NCI-H2029 (cell line): ENCODE data around the gene SLC8A1.

Source experiments
- DNase-seq: peaks from one replicate; lab custom pipeline; 2025; lab: John Stamatoyannopoulos, UW

Gene SLC8A1

DNA sequence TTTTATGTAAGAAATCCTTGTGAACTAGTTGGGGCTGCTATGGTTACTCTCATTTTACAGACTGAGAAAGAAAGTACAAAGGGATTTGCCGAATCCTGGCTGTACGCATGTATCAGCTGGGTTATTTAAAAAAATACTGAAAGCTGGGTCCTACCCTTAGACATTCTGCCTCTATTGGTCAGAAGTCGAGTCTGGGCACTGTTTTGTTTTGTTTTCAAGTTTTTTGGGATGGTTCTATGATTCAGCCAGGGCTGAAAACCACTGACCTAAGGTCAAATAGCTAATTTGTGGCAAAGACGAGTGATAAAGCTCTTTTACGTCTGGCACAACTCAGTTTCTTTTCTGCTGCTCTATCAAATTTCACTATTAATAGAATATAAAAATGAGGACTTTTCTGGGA lies 5.9 kb upstream of the SLC8A1 start:
- DNase-seq, result no peak

- no peak for DNase-seq
Measured at GRCh38 chr2:40457366-40457765, 5.5 kb upstream of the SLC8A1 start.

GRCh38 chr2:40456926-40457325 lies 5.0 kb upstream of the SLC8A1 start:
- DNase-seq, result no peak

- no peak for DNase-seq
Measured at GRCh38 chr2:40455661-40456060, 3.8 kb upstream of the SLC8A1 start.

DNA sequence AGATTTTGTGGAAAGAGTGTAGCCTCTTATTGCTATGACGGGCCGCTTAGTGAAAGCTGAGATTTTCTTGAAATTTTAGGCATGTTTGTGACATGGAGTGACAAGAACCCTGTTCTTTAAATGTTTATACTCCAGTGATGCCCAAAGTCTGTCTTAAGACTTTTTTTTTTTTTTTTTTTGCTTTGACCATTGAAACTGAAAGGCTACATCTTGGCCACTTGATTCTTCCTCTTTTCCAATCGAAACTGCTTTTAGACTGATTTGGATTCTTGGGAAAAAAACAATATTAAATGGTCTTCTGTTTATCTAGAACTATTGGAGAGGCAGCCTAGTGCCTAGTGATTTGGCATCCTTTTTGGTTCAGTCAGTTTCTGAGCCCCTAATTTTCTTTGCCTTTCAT lies 2.4 kb upstream of the SLC8A1 start:
- DNase-seq, result no peak

DNA sequence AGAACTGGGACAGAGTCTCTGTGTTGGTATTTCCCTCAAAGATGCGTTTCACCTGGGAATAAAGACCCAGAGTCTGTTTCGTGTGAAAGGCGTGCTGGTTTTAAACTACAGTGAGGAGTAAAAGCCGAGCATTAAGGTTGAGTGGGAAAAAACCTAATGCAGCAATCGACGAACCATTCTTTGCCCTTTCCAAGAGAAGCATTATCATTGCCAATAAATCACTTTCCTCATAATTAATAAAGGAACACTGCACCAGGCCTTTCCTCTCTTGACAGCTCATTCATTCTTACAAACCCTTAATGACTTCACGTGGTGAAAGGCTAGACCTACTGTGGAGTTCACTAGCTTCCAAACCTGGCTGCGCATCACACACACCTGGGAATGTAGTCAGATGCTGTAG lies 896 bp upstream of the SLC8A1 start:
- no peak for DNase-seq

- no peak for DNase-seq
Measured at GRCh38 chr2:40450796-40451430, 977 bp downstream of the SLC8A1 start.

GRCh38 chr2:40450066-40450795 lies 1.7 kb downstream of the SLC8A1 start:
- no peak for DNase-seq

- DNase-seq, result no peak
Measured at GRCh38 chr2:40448476-40449079, 3.3 kb downstream of the SLC8A1 start.

DNA sequence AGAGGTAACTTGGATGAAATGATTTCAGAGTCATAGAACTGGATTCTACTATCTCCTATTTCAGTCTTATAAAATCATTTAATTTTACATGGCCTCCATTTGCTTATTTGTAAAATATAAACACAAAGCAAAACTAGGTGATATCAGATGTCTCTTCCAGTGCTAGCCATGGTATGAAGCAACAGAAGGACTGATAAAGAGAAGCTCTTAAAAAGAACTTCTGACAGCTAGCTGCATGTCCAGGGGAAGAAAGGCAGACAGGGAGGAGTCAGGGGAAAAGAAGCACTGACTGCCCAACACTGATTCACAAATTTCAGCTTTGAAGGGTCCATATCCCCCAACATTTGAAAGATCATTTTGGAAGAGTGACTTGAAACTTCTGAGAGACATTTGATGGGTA lies 6.4 kb downstream of the SLC8A1 start:
- DNase-seq, result no peak

GRCh38 chr2:40440835-40441234 lies 11.1 kb downstream of the SLC8A1 start:
- DNase-seq, result no peak

DNA sequence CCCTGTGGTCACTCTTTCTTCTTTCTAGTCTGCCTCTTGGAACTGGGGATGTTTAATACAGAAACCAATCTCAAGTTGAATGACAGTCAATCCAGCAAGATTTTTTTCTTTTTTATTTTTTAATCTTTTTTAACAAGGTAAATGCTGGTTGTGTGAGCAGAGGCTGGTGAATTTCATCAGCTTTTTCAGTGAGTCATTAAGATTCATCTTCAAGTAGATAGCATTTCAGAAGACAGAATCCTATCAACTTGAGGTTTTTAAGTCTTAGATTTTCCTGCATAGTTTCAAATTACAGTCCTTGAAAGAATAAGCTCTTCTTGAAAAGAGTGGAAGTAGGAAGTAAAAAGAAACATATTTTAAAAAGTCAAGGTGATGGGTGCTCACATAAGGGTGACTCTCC lies 12.4 kb downstream of the SLC8A1 start:
- no peak for DNase-seq

DNA sequence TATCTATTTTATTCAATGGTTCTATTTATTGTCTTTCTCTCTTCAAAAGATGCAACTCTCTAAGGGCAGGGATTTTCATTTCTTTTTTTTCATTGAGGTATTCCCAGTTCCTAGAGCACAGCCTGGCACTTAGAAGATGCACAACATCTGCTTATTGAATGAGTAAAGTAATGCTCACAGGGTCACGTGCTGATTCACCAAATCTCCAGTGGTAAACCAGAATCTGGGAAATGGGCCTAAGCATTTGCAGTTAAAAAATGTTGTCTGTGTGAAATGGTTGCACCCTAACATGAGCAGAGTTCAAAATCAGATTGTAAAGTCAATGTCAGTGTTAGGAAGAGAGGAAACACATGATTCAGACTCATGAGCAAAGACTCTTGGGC lies 15.8 kb downstream of the SLC8A1 start:
- DNase-seq, result no peak

DNA sequence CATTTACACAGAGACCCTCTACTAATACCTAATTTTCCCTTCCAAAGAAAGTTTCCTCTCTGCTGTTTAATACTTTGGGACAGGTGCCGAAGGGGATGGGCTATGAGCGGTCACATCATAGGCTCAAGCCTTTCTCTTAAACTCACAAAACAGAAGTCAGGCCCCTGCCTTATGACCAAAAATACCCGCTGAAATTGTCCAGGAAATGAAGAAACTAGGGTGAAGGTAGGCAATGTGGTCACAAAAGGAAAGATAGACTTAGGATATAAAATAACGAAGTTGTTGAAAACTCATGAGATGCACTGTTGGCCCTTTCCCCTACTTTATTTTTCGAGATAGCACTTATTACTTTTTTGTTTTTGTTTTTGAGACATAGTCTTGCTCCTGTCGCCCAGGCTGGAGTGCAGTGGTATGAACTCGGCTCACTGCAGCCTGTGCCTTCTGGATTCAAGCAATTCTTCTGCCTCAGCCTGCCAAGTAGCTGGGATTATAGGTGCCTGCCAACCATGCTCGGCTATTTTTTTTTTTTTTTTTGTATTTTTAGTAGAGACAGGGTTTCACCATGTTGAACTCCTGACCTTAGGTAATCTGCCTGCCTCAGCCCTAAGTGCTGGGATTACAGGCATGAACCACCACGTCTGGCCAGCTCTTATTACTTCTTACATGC lies 16.3 kb downstream of the SLC8A1 start:
- DNase-seq, result no peak

DNA sequence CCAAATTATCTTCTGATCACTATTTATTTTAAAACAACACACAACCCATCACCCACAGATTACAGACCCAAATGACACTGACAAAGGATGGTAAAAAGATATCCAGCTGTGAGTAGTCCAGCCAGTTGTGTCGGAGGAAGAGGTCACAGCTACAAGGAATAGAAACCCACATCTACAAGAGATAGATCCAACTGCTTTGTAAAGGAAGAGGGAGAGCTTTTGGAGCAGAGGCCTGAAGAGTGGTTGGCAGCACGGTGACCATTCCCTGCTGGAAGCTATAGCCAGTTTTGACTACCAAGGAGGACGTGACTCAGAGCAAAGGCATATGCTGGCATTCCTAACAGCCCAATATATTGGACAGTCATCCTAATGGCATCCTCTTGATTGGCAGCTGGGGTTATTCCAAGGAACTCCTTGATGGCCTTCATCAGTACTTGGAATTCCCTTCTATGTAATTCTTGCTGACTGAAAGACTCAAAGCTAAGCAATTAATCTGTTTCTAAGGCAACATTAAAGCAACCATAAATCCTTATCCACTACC lies 17.1 kb downstream of the SLC8A1 start:
- DNase-seq, result no peak

- DNase-seq, result no peak
Measured at GRCh38 chr2:40433736-40434135, 18.2 kb downstream of the SLC8A1 start.

DNA sequence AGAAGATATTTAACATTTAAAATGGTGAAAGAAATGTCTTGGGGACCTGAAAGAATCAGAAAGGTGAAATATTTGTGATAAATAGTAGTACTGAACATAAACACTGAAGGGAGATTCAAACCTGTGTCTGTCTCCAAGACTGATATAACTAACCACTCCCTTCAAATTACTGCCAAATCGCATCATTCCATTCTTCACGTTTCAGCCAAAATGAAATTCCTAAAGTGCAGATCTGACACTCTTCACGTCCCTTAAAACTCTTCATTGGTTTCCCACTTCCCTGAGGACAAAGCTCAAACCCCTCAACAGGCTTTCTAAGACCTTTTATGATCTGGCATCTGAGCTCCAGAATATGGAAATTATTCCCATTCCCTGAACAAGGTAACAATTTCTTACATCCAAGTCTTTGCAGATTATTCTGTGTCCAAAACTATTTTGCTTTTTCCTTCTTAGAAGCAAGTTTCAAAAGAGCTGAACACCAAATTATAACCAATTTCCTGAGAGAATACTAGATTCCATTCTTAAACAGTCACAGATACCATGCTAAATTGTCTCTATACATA lies 18.9 kb downstream of the SLC8A1 start:
- no peak for DNase-seq

DNA sequence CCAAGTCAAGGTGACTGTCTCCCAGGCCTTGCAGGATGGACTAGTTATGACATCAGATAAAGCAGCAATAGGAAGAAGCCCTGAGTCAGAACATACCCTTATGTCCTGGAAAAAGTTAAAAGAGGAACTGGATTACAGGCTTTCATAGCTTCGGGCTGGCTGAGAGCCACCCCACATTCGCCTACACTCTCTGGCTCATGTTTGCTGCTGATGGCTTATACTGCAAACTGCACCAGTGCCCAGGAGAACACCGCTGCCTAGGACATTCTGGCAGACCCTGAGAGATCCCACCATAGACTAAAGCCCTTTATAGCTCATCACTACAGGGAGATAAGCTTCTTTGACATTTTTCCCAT lies 20.3 kb downstream of the SLC8A1 start:
- no peak for DNase-seq

- DNase-seq, result no peak
Measured at GRCh38 chr2:40430776-40431599, 20.9 kb downstream of the SLC8A1 start.

- DNase-seq, result no peak
Measured at GRCh38 chr2:40428439-40428838, 23.5 kb downstream of the SLC8A1 start.

DNA sequence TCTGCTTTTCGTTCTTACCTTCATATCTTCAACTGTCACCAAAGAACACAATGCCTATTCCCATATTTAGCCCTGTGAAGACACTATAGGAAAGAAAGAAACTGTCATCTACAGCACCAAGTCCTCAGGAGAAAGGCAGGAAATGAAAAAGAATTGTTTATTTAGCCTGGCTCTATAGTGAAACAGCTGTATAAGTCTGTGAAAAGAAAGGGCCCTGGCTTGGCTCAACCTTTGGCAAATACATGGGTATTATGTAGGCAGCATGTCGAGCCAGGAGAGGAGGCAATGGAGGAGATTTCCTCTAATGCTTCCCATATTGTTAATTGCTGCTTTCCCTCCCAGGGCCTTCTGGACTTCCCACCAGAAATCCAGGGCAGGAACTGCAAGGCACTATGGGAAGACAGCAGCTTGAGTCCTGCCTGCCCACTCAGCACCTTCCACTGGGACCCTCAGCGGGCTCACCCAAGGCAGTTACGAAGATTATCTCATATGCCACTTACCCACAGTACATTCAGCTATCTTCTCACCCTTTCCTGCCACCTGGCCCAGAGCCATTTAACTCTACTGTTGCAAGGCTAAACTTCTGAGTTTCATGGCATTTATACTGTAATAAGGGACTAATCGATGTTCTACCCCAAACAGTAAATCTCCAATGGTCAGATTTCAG lies 30.1 kb downstream of the SLC8A1 start:
- no peak for DNase-seq
